Fibroblast of villous mesenchyme (primary cell): ENCODE results near the gene SHF. TPM values are rescaled to one million over a fixed set of nuclear protein-coding genes. Genes with fewer than 3 reads are reported as not detected.

Experiments
- DNase-seq: peaks from one replicate; pipeline ENCODE4 v3.0.0-alpha.2; 2010; ENCODE audit warnings: low read depth
- H3K4me3 ChIP-seq: 2 replicates; pipeline ENCODE4 v1.5.1; 2011; ENCODE audit warnings: low read depth, mild to moderate bottlenecking, low read length
- total RNA-seq: library from RNA; depleted of rRNA; stranded (reverse); fragments of >200 nt; gene quantifications from 2 replicates; pipeline ENCODE4 v1.2.3, GENCODE V29; 2012
- TF ChIP-seq, protein P1 (sequence below): IDR thresholded peaks from 2 replicates; pipeline ENCODE4 v1.5.1; 2012; ENCODE audit warnings: low read depth, mild to moderate bottlenecking, low read length; ENCODE audit not compliant: insufficient read depth

Gene SHF
- total RNA-seq, 1 donor: 2.6 TPM

DNA sequence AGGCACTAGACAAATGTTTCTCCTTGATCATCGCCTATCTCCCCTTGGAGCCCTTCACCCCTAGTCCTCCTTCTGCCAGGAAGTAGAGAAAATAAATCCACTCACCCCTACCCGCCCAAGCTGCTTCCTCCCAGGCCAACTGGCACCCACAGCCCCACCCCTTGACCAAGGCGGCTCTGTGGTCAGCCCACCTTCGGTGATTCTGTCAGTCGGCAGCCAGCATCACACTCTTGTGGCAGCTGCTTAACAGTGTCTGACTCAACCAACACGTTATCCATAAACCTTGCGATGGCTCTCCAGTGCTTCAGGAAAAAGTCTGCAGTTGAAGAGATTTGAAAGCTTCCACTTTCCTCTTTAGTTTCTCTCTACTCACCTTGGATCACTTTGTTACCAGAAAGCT lies 7.6 kb downstream of the SHF start:
- DNase-seq: no peak

GRCh38 chr15:45179221-45179985 lies 8.4 kb downstream of the SHF start:
- TF ChIP-seq, protein P1, sequence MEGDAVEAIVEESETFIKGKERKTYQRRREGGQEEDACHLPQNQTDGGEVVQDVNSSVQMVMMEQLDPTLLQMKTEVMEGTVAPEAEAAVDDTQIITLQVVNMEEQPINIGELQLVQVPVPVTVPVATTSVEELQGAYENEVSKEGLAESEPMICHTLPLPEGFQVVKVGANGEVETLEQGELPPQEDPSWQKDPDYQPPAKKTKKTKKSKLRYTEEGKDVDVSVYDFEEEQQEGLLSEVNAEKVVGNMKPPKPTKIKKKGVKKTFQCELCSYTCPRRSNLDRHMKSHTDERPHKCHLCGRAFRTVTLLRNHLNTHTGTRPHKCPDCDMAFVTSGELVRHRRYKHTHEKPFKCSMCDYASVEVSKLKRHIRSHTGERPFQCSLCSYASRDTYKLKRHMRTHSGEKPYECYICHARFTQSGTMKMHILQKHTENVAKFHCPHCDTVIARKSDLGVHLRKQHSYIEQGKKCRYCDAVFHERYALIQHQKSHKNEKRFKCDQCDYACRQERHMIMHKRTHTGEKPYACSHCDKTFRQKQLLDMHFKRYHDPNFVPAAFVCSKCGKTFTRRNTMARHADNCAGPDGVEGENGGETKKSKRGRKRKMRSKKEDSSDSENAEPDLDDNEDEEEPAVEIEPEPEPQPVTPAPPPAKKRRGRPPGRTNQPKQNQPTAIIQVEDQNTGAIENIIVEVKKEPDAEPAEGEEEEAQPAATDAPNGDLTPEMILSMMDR: peak; percentile 47
- H3K4me3 ChIP-seq: no peak overlapping the region
- peak; percentile 11 for DNase-seq

More for the DNA sequence above, 7.6 kb downstream of the SHF start:
- TF ChIP-seq, protein P1: no peak
- no peak overlapping the region for H3K4me3 ChIP-seq

GRCh38 chr15:45177285-45177684 lies 10.5 kb downstream of the SHF start:
- H3K4me3 ChIP-seq: no peak overlapping the region
- DNase-seq: no peak
- TF ChIP-seq, protein P1: no peak

DNA sequence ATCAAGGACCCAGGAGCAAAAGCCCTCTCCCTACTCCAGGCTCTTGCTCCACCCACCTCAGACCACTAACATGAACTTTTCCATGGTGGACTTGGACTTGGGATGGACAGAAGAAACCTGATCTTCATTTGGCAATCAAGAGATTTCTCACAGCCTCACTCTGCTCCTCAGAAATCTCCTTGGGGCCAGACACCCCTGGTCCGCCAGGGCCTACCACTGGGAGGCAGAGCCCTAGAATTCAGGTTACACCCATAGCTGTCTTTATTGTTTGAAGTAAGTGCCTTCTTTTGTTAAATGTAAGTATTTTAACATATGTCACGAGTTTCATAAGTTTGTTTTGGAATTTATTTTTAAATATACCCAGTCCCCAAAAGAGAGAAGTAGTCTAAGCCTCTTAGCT lies 13.2 kb downstream of the SHF start:
- H3K4me3 ChIP-seq: no peak overlapping the region
- no peak for DNase-seq
- TF ChIP-seq, protein P1: no peak

DNA sequence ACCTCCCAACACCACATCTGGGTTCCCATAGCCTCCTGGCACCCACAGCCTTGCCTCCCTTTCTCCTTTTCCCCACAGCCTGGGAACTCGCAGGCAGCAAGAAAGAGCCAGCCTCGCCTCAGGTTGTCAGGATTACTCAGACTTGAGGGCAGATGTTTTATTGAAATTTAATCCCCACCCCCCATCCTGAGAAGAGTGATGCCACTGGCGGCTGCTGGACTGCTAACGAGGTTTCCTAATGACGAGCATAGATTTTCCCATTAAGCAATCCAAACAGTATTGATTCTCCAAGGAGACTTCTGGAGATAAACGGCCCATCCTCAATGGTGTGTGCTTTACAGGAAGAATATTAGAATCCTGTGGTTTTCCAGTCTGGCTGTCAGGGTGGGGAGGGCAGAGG lies 13.7 kb downstream of the SHF start:
- H3K4me3 ChIP-seq: no peak overlapping the region
- TF ChIP-seq, protein P1: no peak
- no peak for DNase-seq

DNA sequence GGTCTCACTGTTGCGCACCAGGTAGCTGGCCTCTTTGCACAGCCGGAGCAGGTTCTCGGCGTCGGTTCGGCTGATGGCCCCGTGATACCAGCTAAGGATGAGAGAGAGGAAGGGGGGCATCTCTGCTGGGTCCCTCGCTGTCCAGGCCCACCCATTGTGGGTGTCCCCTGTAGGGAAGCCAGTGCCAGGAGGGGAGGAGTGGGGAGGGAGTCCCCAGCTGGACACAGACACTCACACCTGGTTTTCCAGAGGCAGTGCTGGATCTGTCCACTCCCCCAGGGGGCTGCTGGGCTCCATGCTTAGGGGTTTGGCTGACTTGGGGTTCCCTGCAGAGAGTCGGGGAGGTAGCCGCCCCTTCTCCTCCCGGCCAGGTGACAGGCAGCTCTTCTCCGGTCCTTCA lies 15.9 kb downstream of the SHF start:
- H3K4me3 ChIP-seq: no peak overlapping the region
- no peak for DNase-seq
- TF ChIP-seq, protein P1: no peak
